GM04504 (cell line): ENCODE data around the gene ADARB2.
"Not testable (repeated sequence)": the region's sequence is repeated elsewhere in the genome, so short reads cannot be mapped to it uniquely, and the experiment has no call there.

Experiments
- DNase-seq: peaks from one replicate; pipeline ENCODE4 v3.0.0-alpha.2; 2012; ENCODE audit warnings: low read depth

Gene ADARB2

DNA sequence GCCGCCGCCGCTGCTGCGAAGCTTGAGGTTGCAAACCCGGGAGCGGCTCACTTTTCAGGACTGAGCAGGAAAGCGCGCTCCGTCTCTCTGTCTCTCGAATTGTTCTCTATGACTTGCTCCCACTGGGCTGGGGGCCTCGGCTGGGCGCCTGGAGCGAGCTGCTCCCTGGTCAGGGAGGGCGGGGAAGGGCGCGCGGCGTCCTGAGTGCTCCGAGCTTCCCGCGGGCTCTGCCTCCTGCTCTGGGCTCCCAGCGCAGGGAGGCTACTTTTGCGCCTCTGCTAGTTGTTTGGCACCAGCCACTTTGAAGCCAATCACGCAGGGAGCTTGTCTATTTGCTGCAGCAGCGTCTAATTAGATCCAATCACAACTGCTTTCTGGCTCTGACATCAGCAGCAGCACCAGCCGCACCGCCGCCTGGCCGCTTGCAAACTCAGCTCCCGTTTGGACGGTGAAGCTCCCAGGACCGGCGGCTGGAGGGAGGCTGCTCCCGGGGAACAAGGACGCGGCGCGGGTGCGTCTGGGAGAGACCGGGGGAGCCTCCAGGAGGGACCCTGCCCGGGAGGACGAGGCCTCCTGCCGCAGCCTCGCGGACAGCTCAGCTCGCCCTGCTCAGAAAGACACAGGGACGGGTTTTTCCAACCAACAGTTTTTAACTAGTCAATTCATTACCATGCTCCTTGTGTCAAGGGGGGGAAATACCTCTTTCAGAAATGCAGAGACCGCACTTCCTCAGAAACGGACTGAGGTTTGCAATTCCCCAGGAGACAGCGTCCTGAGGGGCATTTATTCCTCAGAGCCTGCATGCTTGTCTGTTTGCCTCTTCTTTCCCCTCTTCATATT is at the start of gene ADARB2:
TSS of gene ADARB2 (minus strand) at position 304 of the 840 bp plus-strand sequence.
- no peak for DNase-seq

DNA sequence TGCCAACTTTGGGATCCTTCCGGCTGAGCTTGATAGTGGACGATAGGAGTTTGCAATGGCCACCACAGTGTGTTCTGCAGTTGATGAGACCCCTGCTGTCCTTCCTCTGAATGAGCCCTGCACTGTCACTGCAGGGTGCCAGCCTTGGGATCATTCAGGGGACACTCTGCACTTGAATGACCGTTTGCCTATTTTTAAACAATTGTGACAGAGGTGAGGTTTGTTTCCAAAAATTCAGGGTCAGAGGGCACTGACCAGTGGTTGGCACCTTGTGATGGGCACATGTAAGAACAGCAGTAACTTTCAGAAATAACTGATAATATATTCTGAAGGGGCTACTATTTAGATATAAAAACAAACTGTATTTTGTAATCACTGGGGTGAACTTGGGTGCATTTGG is 48.5 kb upstream of the ADARB2 start:
- no peak for DNase-seq

DNA sequence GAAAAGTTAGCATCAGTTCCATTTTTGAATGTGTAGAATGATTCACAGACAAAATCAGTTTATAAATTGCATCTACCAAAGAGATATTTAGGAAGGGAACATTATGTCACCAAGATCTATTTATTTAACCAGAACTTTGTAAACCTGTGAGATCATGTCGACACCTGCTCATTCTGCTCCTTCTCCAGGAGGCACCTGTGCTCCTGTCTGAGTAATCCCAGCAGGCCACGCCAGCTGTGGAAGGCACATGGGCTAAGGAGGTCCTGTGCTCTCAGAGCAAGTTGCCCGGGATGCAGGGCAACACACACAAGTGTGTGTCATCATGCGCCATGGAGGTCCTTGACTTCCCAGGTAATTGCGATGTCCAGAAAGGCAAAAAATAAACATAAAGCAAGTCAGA is 45.5 kb upstream of the ADARB2 start:
- no peak for DNase-seq

DNA sequence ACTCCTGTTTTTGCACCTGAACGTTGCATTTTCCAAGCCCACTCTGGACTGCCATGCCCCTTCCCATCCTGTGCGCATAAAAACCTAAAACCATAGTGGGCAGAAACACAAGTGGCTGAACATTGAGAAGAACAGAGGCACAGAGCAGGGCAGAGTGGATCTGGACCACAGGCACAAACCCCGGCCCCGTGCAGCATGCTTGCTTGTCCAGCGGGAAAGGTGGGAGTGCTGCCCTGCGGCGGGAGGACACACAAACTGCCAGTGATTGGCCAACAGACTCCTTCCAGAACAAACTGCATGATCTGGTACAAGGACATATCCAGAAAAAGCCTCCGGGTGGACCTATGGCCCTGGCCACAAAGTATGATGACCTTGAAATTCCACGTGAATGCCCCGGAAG is 42.5 kb upstream of the ADARB2 start:
- no peak for DNase-seq

DNA sequence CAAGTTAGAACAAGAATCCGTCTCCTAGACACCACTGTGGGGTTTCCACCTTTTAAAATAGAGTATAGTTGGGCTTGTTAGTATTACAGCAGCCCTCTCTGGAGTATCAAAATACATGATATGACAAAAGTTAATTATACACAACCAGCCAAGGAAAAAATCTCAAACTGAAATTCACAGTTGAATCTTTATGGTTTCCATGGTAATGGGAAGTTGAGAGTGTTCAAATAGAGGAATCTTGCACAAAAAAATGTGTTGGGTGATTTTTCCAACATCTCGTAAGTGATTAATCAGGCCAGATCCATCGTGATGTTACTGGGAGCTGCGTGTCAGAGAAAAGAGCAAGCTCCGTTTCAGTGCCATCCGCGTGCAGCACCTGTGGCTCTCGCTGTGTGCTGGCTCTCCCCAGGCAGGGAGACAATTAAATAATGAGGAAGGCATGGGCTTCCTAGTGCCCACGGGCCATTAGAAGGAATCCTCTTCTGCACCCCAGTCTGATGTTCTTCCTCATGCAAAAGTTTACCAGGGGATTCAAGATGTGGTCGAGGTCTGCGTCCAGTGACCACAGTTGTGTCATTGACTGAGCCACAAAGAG is 41.1 kb upstream of the ADARB2 start:
- DNase-seq: no peak

DNA sequence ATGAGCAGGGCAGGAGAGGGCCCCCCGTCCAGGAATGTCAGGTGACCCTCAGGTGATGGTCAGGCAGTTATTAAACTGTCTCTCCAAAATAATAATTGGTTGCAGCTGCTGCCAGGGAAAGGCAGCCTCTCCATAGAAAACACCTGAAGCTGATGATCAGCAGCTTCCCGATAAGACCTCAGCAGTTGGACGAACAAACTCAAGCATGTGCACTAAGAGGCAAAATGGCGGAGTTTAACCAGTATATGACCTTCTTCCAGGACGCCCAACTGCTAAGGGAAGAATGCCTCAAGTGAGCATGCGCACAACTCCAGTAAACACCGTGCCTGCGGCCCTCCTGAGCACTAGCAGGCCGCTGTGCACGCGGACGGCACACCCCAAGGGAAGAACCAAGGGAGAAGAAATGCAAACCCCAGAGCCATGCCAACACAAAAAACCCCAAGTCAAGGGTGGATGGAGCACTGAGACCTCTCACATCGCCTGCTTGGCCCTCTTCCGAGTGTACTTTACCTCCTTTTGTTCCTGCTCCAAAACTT is 38.9 kb upstream of the ADARB2 start:
- no peak for DNase-seq

DNA sequence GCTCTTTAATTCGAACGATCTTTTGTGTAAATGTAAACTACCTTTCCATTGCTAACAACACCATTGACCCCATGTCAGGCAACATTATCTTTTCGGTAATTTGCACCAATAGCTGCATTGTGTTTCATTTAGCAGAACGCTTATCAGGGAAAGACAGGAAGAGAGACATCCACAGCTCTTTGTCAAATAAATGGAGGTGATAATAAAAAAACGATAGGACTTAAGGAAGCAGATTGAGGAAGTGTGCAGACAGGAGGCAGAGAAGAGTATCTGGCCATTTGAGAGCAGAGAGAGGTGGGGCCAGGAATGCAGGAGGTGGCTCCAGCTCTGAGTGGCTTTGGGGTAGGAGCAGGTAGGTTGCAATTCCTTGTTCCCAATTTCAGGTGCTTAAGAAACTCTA is 37.5 kb upstream of the ADARB2 start:
- no peak for DNase-seq

DNA sequence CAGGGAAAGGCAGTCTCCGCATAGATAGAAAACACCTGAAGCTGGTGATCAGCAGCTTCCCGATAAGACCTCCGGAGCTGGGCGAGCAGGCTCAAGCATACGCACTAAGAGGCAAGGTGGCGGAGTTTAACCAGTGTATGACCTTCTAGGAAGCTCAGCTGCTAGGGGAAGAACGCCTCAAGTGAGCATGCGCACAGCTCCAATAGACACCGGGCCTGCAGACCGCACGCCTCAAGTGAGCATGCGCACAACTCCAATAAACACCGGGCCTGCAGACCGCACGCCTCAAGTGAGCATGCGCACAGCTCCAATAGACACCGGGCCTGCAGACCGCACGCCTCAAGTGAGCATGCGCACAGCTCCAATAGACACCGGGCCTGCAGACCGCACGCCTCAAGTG is 35.9 kb upstream of the ADARB2 start:
- not testable (repeated sequence) for DNase-seq

DNA sequence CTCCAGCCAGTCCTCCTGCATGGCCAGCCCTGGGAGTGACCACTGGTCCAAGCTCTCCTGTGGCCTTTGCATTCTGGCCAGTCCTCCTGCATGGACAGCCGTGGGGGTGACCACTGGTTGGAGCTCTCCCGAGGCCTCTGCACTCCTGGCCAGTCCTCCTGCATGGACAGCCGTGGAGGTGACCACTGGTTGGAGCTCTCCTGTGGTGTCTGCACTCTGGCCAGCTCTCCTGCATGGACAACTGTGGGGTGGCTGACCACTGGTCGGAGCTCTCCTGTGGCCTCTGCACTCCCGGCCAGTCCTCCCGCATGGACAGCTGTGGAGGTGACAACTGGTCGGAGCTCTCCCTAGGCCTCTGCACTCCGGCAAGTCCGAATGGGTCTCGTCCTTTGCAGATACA is 28.7 kb upstream of the ADARB2 start:
- no peak for DNase-seq

DNA sequence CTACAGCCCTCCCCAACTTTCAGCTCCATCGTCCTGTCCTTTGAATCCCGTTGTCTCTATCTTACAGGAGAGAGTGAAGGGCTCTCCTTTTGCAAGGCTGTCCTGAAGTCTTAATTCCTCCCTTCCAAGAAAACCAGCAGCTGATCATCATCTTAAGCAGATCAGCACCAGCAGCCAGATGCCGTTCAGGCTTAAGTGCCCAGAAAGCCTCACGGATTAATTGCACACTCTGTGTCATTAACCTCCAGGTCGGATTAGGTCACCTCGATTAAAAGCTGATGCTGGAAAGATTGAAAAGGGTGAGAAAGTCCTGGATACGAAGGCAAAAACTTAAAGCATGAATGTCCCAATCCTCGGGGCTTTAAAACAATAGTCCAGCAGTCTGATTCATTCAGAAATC is 24.8 kb upstream of the ADARB2 start:
- no peak for DNase-seq

DNA sequence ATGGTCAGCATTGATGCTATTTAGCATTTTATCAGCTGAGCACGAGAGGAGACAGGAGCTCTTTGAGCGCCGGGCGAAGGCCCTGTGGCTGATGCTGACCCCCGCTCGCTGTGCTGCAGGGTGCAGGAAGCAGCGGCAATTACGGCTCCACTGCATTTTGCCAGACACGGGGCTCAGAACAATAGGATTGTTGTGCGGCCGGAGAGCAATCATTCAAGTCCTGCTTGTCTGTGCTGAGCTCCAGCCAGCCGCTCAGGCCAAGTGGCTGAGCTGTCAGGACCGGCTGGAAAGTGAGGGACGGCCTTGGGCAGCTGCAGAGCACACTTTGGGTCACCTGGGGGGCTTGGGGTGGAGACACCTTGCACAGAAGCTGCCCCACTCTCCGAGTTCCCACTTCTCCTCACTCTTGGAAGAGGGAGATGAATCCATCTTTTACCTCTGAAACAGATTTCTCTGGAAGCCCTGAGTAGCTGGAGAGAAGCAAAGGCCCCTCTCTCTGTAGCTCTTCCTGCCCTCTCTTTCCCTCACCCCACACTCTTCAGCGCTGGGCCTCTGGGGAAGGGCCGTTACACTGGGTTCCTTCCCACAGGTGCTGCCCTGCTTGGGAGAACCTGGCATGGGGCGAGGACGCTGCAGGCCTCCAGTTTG is 17.3 kb upstream of the ADARB2 start:
- no peak for DNase-seq

DNA sequence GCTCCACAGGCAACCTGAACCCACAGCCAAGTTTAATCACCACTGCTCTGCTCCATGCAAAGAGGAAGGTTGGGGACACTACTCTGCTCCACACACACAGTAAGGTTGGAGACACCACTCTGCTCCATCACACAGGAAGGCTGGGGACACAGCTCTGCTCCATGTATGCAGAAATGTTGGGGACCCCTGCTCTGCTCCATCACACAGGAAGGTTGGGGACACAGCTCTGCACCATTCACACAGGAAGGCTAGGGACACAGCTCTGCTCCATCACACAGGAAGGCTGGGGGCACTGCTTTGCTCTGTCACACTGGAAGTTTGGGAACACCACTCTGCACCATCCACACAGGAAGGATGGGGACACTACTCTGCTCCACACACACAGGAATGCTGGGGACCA is 14.8 kb upstream of the ADARB2 start:
- no peak for DNase-seq

DNA sequence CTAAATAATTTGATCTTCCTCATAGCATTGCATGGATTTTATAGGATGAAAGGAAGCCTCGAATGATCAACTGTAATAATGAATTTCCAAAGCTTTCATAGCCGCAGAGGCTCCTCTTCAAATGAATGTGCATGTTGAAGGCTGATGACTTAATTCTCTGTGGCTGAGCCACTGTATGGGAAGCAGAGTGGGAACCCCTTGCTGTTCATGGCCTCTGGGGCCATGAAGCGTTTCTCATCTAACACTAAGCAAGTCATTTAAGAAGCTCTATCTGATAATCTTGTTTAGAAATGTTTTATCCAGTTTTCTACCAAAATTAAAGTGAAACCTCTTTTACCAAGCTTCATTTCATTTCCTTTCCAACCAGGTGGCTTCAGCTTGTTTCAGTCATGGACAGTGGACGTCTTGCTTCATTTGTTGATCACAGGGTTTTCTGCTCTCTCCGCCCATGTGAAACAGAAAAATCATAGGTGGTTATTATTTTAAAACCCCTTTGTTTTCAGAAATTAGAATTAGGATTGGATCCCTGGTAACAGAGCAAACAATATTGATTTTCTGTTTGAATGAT is 10.3 kb upstream of the ADARB2 start:
- no peak for DNase-seq

DNA sequence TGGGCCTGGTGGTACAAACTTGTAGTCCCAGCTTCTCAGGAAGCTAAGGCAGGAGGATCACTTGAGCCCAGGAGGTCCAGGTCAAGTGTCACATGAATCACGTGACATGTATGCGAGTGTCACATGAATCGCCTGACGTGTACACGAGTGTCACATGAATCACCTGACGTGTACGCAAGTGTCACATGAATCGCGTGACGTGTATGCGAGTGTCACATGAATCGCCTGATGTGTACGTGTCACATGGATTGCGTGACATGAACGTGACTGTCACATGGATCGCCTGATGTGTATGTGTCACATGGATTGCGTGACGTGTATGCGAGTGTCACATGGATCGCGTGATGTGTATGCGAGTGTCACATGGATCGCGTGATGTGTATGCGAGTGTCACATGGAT is 9.5 kb upstream of the ADARB2 start:
- DNase-seq: no peak

DNA sequence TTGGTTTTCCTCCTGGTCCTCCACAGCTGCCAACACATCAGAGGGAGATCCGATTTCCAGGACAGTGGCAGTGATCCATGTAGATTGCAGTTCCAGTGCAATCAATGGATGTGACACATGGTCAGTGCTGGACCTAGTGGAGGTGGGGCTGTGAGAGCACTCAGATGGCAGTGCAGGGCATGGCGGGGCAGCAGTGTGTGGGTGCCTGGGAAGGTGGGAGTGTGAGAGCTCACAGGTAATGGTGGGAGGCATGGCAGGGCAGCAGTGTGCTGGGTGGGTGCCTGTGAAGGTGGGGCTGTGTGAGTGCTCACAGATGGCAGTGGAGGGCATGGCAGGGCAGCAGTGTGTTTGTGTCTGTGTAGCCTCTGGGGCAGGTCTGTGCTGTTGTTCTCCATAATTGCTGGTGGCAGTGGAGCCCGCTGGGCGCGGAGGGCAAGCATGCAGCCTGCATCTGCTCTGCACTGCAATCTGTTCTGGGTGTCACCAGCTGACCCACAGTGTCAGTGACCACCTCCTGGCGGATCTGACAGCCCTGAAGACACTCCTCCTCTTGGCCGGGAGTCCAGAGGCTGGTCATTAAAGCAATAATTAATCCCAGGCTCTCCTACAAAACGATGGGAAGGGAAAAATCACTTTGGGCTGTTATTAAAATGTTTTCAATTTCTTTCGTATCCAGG is 8.6 kb upstream of the ADARB2 start:
- DNase-seq: no peak

DNA sequence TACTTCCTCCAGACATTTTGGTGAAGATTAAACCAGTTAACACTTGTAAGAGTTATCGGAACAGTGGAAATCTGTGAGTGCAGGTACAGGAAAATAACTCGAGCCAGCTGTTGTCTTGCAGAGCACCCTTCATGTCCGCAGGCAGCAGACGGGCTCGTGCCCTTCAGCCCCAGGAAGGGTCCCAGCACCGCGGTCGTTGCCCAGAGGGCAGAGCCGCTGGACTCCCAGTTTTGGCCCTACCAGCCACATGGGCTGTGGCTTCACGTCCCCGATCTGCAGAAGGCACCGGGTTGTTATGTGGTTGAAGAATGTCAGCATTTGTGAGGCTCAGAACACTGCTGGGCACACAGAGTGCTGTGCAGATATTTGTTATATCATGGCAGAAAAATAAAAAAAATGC is 7.2 kb upstream of the ADARB2 start:
- DNase-seq: no peak

DNA sequence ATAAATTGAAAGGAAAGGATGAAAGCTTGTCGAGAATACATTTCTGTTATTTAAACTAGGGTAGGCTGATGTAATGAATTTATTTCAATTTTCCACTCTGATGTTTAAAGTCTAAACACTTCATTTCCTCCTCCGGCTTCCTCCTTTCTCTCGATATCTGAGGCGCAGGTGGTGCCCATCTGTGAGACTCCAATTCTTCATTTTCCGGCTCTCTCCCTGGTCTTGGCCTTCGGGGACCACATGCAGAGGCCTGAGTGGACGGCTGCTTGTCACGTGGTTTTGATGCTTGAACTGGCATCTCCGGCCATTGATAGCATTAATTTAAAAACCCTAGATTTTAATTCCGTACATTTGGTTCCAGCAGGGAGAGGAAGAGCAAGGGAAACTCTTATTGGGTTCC is 5.8 kb upstream of the ADARB2 start:
- no peak for DNase-seq

DNA sequence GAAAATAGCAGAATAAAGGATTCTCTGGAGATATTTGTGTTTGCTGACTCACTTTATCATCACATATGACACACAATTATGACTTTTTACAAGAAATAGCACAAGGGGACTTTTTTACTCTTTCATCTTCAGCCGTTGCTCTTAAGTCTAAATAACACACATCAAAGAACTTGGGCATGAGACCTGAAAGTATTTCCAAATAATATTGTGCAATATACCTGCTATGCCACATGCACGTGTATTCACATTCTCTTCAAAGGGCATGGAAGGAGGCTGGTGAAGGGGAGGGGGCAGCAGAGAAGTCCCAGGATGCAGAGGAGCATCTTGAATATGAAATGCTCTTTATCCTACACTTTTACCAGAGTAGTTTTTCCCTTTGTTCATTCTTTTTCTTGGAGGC is 4.1 kb upstream of the ADARB2 start:
- no peak for DNase-seq

DNA sequence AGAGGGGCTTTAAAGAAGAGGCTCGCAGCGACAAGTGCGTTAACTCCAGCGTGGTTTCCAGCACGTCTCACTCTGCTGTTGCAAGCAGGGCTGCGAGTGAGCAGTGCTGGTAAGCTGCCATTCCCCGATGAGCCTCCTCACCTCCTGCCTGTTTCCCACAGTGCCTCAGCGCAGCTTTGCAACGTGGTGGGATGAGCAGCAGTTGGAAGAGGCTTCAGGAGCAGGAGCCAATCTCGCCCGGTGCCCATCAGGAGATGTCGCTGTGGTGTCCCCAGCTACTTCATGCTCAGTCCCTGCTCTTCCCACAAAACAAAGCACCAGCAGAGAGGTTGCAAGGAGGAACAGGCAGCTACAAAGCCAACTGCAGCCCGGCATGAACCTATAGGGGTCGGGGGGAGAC is 2.4 kb upstream of the ADARB2 start:
- DNase-seq: no peak

DNA sequence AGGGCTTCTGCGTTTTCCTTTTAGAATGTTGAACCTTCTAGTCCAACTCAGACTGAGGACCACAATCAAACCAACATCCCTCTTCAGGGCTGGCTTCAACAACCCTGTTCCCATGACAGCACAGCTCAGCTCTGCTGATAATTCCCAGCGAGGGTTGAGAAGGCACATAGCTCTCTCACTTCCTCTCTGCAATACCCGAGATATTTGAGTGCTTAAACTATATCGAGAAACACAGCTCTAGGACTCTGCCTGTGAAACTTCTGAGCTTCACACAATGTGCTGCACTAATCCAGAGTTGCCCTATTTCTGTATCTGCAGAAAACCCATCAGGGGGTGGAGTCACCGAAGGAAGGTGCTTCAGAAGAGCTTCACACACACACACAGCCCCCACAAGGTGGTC is 1.6 kb upstream of the ADARB2 start:
- DNase-seq: no peak

DNA sequence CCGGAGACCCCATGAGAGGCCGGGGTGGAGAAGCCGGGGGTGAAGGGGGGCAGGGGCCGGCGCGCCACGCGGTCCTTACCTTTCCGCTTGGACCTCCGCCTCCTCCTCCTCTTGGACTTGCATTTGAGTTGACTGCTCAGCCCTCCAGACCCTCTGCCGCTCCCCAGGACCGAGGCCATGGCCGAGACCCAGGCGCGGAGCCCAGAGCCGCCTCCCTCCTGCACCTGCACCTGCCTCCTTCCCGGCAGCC is 428 bp downstream of the ADARB2 start:
- DNase-seq: no peak

DNA sequence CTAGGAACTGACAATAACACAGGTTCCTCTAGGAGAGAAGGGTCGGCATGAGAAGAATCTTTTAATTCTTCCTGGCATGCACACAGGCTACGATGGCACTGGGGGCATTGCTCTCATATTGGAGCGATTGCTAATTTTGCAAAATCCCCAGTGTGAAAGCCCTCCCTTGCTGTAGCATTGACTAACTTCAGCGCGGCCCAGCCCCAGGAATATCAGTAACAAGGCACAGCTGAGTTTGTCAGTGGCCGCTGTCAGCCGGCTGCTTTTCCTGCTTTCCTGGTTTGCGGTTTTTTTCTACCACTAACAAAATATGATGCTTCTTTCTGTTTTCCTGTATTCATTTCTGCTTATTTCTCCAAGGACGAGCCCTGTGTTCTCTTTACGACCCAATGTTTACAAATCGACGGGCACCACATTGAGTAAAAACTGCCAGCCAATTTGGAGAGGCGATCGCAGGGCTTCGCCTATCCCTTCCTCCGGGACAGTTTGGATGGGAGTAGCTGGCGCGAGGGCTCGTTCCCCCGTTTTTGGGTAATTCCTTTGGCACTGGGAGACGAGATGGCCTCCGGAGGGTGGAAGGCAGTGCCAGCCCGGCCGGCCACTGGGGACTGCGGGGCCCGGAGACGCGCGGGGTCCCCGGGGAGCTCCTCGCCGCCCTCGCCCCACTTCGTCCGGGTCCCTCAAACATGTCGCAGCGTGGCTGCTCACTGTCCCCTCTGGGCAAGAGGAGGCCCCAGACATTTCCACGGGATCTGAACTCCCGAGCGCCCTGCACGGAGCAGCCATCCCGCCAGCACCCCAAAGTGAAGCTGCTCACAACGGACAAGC is 967 bp downstream of the ADARB2 start:
- DNase-seq: no peak
